HFFc6 (cell line): Measurements from ENCODE around the gene MAP4K1. TPM values are rescaled to one million over a fixed set of nuclear protein-coding genes. Genes with fewer than 3 reads are reported as not detected.
"Not testable (repeated sequence)": the region's sequence is repeated elsewhere in the genome, so short reads cannot be mapped to it uniquely, and the experiment has no call there.

Experiments used
- DNase-seq: peaks from one replicate; pipeline ENCODE4 v3.0.0-alpha.2; 2018
- H3K27ac Mint-ChIP-seq: 2 replicates; pipeline ENCODE4 v1.8.0; 2020; ENCODE audit warnings: mild to moderate bottlenecking, mixed read lengths
- H3K27me3 Mint-ChIP-seq: 2 replicates; pipeline ENCODE4 v1.8.0; 2021; ENCODE audit warnings: mild to moderate bottlenecking, moderate library complexity, mixed read lengths; ENCODE audit not compliant: insufficient read depth
- H3K36me3 Mint-ChIP-seq: 2 replicates; pipeline ENCODE4 v1.8.0; 2021; ENCODE audit warnings: low read depth, mixed read lengths
- H3K4me1 Mint-ChIP-seq: 2 replicates; pipeline ENCODE4 v1.8.0; 2020; ENCODE audit warnings: low read depth, mixed read lengths
- H3K4me3 Mint-ChIP-seq: 2 replicates; pipeline ENCODE4 v1.8.0; 2020; ENCODE audit warnings: mild to moderate bottlenecking, moderate library complexity, mixed read lengths
- H3K9me3 Mint-ChIP-seq: 2 replicates; pipeline ENCODE4 v1.8.0; 2020; ENCODE audit warnings: mild to moderate bottlenecking, mixed read lengths
- total RNA-seq, 6 experiments: library from RNA; stranded (reverse); fragmentation: NEBNext Ultra II Directional; extraction: Animal tissue kit (Norgen Biotek cat#: 25700); gene quantifications; 2 replicates in 1 of 6; 3 replicates in 5 of 6; pipeline ENCODE4 v1.2.3, GENCODE V29; 2021
- TF ChIP-seq, protein P1 (sequence below): fragments of 200-600 bp; sonication (generic); IDR thresholded peaks from 2 replicates; pipeline ENCODE4 v1.5.0; 2021; ENCODE audit warnings: antibody characterized with exemption, mild to moderate bottlenecking

Gene MAP4K1
- total RNA-seq, 6 experiments from 2014 or later, result 0.27 to 0.74 (median 0.28) TPM; not detected in 3

GRCh38 chr19:38583219-38583984 is 34.4 kb downstream of the MAP4K1 start:
- H3K27ac Mint-ChIP-seq, result no peak overlapping the region
- TF ChIP-seq, protein P1, sequence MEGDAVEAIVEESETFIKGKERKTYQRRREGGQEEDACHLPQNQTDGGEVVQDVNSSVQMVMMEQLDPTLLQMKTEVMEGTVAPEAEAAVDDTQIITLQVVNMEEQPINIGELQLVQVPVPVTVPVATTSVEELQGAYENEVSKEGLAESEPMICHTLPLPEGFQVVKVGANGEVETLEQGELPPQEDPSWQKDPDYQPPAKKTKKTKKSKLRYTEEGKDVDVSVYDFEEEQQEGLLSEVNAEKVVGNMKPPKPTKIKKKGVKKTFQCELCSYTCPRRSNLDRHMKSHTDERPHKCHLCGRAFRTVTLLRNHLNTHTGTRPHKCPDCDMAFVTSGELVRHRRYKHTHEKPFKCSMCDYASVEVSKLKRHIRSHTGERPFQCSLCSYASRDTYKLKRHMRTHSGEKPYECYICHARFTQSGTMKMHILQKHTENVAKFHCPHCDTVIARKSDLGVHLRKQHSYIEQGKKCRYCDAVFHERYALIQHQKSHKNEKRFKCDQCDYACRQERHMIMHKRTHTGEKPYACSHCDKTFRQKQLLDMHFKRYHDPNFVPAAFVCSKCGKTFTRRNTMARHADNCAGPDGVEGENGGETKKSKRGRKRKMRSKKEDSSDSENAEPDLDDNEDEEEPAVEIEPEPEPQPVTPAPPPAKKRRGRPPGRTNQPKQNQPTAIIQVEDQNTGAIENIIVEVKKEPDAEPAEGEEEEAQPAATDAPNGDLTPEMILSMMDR, result no peak
- H3K4me1 Mint-ChIP-seq, result no peaks in the 10 kb centered on the region

DNA sequence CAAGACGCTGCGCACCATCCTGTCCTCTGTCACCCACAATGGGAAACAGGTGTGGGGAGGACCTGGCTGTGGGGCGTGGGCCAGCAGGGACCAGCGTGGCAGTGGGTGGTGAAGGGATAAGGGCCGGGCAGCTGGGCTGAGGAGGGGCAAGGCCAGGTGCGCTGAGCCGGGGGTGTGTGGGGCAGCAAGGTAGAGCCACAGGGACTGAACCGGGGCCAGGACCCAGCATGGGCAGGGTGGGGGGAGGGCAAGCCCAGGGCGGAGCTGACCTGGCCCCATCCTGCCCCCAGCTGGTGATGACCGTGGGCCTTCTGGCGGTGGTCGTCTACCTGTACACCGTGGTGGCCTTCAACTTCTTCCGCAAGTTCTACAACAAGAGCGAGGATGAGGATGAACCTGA is 37.7 kb downstream of the MAP4K1 start:
- Mint-ChIP-seq H3K27ac (no peak overlapping the region), H3K9me3 (no peaks in the 10 kb centered on the region), H3K4me1 (no peaks in the 10 kb centered on the region), H3K4me3 (no peak overlapping the region), H3K27me3 (peaks cover 9% of the 10 kb centered on the region), H3K36me3 (no peaks in the 10 kb centered on the region)
- TF ChIP-seq, protein P1, result no peak
- DNase-seq, result no peak

More at GRCh38 chr19:38583219-38583984, 34.4 kb downstream of the MAP4K1 start:
- no peaks in the 10 kb centered on the region for H3K9me3 Mint-ChIP-seq
- no peaks in the 10 kb centered on the region for H3K36me3 Mint-ChIP-seq
- H3K4me3 Mint-ChIP-seq, result no peak overlapping the region
- no peak for DNase-seq
- H3K27me3 Mint-ChIP-seq, result no peaks in the 10 kb centered on the region; the same call in none of the 2 replicates

- not testable (repeated sequence) for H3K36me3 Mint-ChIP-seq
Observed at GRCh38 chr19:38579304-38579703, 38.4 kb downstream of the MAP4K1 start.

DNA sequence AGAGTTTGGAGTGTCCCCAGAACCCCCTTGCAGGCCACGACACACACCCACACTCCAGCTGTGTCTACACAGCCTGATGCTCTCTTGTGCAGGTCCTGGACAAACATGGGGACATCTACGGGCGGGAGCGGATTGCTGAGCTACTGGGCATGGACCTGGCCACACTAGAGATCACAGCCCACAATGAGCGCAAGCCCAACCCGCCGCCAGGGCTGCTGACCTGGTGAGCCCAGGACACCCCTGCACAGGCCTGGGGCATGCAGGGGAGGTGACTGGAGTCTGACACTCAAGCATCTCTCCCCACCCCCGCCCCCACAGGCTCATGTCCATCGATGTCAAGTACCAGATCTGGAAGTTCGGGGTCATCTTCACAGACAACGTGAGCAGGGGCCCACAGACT is 39.9 kb downstream of the MAP4K1 start:
- H3K27me3 Mint-ChIP-seq, result peaks cover 9% of the 10 kb centered on the region
- H3K9me3 Mint-ChIP-seq, result no peaks in the 10 kb centered on the region
- H3K27ac Mint-ChIP-seq, result no peak overlapping the region
- TF ChIP-seq, protein P1, result no peak
- DNase-seq, result no peak
- no peaks in the 10 kb centered on the region for H3K36me3 Mint-ChIP-seq
- no peaks in the 10 kb centered on the region for H3K4me1 Mint-ChIP-seq
- H3K4me3 Mint-ChIP-seq, result no peak overlapping the region

More at GRCh38 chr19:38579304-38579703, 38.4 kb downstream of the MAP4K1 start:
- not testable (repeated sequence) for H3K4me3 Mint-ChIP-seq, DNase-seq, H3K27ac Mint-ChIP-seq, H3K9me3 Mint-ChIP-seq, H3K4me1 Mint-ChIP-seq, H3K27me3 Mint-ChIP-seq

DNA sequence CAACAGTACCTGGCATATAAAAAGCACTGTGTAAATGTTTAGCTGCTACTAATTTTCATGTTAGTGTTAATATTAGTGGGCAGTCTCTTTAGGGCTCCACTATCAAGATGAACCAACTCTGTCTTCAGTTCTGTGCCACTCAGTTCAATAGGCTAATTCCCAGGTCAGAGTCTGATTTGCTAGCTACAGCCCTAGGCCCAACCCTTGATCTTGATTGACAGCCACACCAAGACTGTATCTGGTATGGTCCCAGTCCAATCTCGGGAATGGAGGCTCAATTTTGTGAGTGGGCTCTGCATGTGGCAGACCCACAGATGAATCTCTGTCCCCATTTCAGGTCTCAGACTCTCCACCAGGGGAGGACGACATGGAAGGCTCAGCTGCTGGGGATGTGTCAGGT is 46.1 kb downstream of the MAP4K1 start:
- peaks cover 27% of the 10 kb centered on the region for H3K27me3 Mint-ChIP-seq
- no peaks in the 10 kb centered on the region for H3K9me3 Mint-ChIP-seq
- H3K36me3 Mint-ChIP-seq, result no peaks in the 10 kb centered on the region
- TF ChIP-seq, protein P1, result no peak
- H3K27ac Mint-ChIP-seq, result no peak overlapping the region
- DNase-seq, result no peak
- no peaks in the 10 kb centered on the region for H3K4me1 Mint-ChIP-seq
- no peak overlapping the region for H3K4me3 Mint-ChIP-seq

DNA sequence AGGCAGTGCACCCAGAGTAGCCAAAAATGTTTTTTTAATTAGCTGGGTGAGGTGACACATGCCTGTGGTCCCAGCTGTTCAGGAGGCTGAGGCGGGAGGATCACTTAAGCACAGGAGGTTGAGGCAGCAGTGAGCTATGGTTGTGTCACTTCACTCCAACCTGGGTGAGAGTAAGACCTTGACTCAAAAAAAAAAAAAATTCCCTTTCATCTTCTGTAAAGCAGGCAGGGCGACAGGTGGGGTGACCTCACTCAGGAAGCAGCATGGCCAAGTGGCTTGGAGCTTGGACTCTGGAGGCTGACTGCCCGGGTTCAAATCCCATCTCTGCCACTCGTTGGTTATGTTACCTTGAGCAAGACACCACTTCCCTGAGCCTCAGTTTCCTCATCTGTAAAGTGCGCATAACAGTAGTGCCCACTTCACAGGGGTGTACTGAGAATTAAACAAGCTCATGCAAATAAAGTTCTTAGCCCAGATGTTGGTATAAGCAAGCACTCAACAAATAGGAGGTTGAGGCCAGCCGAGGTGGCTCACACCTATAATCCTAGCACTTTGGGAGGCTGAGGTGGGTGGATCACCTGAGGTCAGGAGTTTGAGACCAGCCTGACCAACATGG is 48.3 kb downstream of the MAP4K1 start:
- Mint-ChIP-seq H3K9me3 (no peaks in the 10 kb centered on the region), H3K36me3 (no peaks in the 10 kb centered on the region), H3K4me3 (no peak overlapping the region), H3K4me1 (no peaks in the 10 kb centered on the region), H3K27ac (no peak overlapping the region), H3K27me3 (peaks cover 30% of the 10 kb centered on the region)
- TF ChIP-seq, protein P1, result no peak
- no peak for DNase-seq
